ENCODE data around the gene PTBP3. TPM values are rescaled to one million over a fixed set of nuclear protein-coding genes. Genes with fewer than 3 reads are reported as not detected.

PTBP3 gene
- total RNA-seq, 2 experiments from 2014 or later = 98.9 to 176 TPM

- POLR2A ChIA-PET = no interaction called here
- DNase-seq (no peak), ATAC-seq (no peak)
- intact Hi-C loops (cut with DNase I, micrococcal nuclease) = no loop called here
- Mint-ChIP-seq H3K27ac (no peak overlapping the region), H3K9me3 (ENCODE audit: low read depth) (no peaks in the 10 kb centered on the region), H3K27me3 (no peaks in the 10 kb centered on the region), H3K4me1 (peaks cover 5% of the 10 kb centered on the region), H3K36me3 (ENCODE audit: low read depth) (peaks cover 37% of the 10 kb centered on the region), H3K4me3 (no peak overlapping the region)
- CTCF ChIA-PET = interaction anchor here (1.0 kb wide), 1 partner anchor 18 kb away, joined by 3 read pairs; no protein-coding TSS in a partner anchor
Observed at GRCh38 chr9:112242147-112242804, 91.1 kb downstream of the PTBP3 start.

GRCh38 chr9:112241491-112241890, 91.9 kb downstream of the PTBP3 start:
- POLR2A ChIA-PET = no interaction called here
- ATAC-seq (no peak), DNase-seq (no peak)
- H3K36me3 Mint-ChIP-seq (ENCODE audit: low read depth) = peaks cover 33% of the 10 kb centered on the region
- H3K27me3 Mint-ChIP-seq = no peaks in the 10 kb centered on the region
- intact Hi-C loops (cut with DNase I, micrococcal nuclease) = no loop called here
- CTCF ChIA-PET = interaction anchor here (0.7 kb wide), 1 partner anchor 27 kb away, joined by 3 read pairs; no protein-coding TSS in a partner anchor
- no peaks in the 10 kb centered on the region for H3K9me3 Mint-ChIP-seq (ENCODE audit: low read depth)
- H3K27ac Mint-ChIP-seq = no peak overlapping the region
- no peak overlapping the region for H3K4me3 Mint-ChIP-seq
- H3K4me1 Mint-ChIP-seq = peaks cover 5% of the 10 kb centered on the region

- Mint-ChIP-seq H3K9me3 (ENCODE audit: low read depth) (no peaks in the 10 kb centered on the region), H3K36me3 (ENCODE audit: low read depth) (peaks cover 23% of the 10 kb centered on the region), H3K4me1 (peaks cover 5% of the 10 kb centered on the region), H3K4me3 (no peak overlapping the region), H3K27ac (no peak overlapping the region), H3K27me3 (no peaks in the 10 kb centered on the region)
- POLR2A ChIA-PET = no interaction called here
- DNase-seq (no peak), ATAC-seq (no peak)
- CTCF ChIA-PET = no interaction called here
- intact Hi-C loops (cut with DNase I, micrococcal nuclease) = no loop called here
Observed at GRCh38 chr9:112239708-112240107, 93.7 kb downstream of the PTBP3 start.

GRCh38 chr9:112239284-112239683, 94.1 kb downstream of the PTBP3 start:
- ChIA-PET CTCF (no interaction called here), POLR2A (no interaction called here)
- Mint-ChIP-seq H3K4me3 (no peak overlapping the region), H3K9me3 (ENCODE audit: low read depth) (no peaks in the 10 kb centered on the region), H3K36me3 (ENCODE audit: low read depth) (peaks cover 23% of the 10 kb centered on the region), H3K27ac (no peak overlapping the region), H3K27me3 (no peaks in the 10 kb centered on the region), H3K4me1 (peaks cover 5% of the 10 kb centered on the region)
- ATAC-seq (no peak), DNase-seq (no peak)
- intact Hi-C loops (cut with DNase I, micrococcal nuclease) = no loop called here

DNA sequence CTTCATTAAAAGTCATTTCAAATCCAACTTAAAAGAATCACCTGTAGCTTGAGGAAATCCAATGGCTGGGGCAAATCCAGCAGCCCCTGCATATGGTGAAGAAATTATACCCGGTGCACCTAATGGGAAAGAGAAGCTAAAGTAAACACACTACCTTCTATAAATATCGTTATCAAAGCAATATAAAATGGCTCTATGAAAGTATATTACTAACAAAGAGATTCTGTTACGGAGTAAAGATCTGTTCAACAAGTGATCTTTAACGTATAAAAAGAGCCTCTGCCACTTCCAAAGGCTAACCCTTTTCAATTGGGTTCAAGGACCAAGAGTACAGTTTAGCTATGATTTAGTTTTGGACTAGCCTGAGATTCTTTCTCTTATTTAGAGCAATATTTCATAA, 98.6 kb downstream of the PTBP3 start:
- Mint-ChIP-seq H3K27ac (no peak overlapping the region), H3K9me3 (ENCODE audit: low read depth) (no peaks in the 10 kb centered on the region), H3K4me3 (no peak overlapping the region), H3K36me3 (ENCODE audit: low read depth) (peaks cover 28% of the 10 kb centered on the region), H3K27me3 (no peaks in the 10 kb centered on the region), H3K4me1 (peaks cover 7% of the 10 kb centered on the region)
- CTCF ChIA-PET = interaction anchor here (1.3 to 1.9 kb wide), 2 partner anchors 8 to 9 kb away, joined by 5 to 6 read pairs; no protein-coding TSS in a partner anchor
- no peak for DNase-seq
- POLR2A ChIA-PET = no interaction called here
- intact Hi-C loops (cut with DNase I, micrococcal nuclease) = no loop called here
- ATAC-seq = no peak

DNA sequence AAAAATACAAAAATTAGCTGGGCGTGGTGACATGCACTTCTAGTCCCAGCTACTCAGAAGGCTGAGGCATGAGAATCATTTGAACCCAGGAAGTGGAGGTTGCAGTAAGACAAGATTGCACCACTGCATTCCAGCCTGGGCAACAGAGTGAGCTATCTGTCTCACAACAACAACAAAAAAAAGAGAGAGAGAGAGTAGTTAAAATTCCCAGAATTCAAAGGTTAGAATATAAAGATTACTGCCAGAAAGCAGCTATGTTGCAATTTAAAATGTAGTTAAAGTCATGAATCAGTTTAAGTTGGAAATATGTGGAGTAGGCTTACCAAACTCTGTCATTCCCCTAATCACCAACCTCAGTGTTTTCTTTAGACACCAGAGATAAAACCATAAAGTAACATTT, 99.7 kb downstream of the PTBP3 start:
- no peak for DNase-seq
- H3K4me1 Mint-ChIP-seq = peaks cover 7% of the 10 kb centered on the region
- no peak overlapping the region for H3K4me3 Mint-ChIP-seq
- H3K9me3 Mint-ChIP-seq (ENCODE audit: low read depth) = no peaks in the 10 kb centered on the region
- intact Hi-C loops (cut with DNase I, micrococcal nuclease) = no loop called here
- H3K36me3 Mint-ChIP-seq (ENCODE audit: low read depth) = peaks cover 26% of the 10 kb centered on the region
- CTCF ChIA-PET = no interaction called here
- no peak overlapping the region for H3K27ac Mint-ChIP-seq
- no peak for ATAC-seq
- no peaks in the 10 kb centered on the region for H3K27me3 Mint-ChIP-seq
- POLR2A ChIA-PET = no interaction called here

DNA sequence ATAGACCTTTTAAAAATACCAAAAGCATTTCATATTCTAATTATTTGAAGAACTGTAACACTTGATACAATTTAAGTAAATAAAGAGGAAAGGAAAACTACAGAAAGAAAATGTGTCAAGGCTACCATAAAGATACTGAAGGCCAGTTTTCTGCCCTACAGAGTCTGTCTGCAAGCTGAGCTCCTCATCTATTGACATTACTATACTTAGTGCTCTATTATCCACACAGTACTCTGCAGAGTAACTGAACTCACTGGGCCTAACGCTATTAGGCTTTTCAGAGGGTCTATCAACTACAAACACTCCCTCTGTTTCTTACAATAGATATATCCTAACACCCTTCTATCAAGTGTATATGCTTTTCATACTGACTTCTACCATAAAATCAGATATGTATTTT, 101.2 kb downstream of the PTBP3 start:
- intact Hi-C loops (cut with DNase I, micrococcal nuclease) = no loop called here
- Mint-ChIP-seq H3K4me1 (peaks cover 3% of the 10 kb centered on the region), H3K27ac (no peak overlapping the region), H3K27me3 (no peaks in the 10 kb centered on the region), H3K36me3 (ENCODE audit: low read depth) (peaks cover 28% of the 10 kb centered on the region), H3K4me3 (no peak overlapping the region), H3K9me3 (ENCODE audit: low read depth) (no peaks in the 10 kb centered on the region)
- DNase-seq (no peak), ATAC-seq (no peak)
- ChIA-PET POLR2A (no interaction called here), CTCF (interaction anchor here (1.0 kb wide), 1 partner anchor 17 kb away, joined by 4 read pairs; no protein-coding TSS in a partner anchor)

DNA sequence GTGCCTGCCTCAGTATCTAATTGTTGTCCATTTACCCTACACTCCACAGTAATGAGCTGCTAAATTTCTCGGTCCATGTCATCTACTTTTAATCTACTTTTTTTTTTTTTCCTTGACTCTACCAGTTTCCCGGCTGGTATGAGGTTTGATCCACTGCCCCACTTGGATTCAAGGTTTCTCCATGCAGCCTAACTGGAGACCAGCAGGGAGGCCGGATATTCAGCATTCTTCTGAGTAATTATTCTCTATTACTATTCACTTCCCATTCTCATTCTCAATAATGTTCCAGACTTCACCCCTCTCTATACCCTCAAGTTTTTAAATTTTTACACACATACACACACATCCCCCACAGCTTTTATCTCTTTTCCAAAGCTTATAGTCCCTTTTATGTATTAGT, 107.3 kb downstream of the PTBP3 start:
- Mint-ChIP-seq H3K27me3 (no peaks in the 10 kb centered on the region), H3K9me3 (ENCODE audit: low read depth) (no peaks in the 10 kb centered on the region), H3K4me3 (no peak overlapping the region), H3K36me3 (ENCODE audit: low read depth) (peaks cover 48% of the 10 kb centered on the region), H3K4me1 (peaks cover 9% of the 10 kb centered on the region), H3K27ac (no peak overlapping the region)
- POLR2A ChIA-PET = no interaction called here
- DNase-seq (no peak), ATAC-seq (no peak)
- intact Hi-C loops (cut with DNase I, micrococcal nuclease) = no loop called here
- CTCF ChIA-PET = interaction anchor here (0.9 to 1.5 kb wide), 3 partner anchors 9 to 133 kb away, joined by 3 to 6 read pairs (median 4); no protein-coding TSS in a partner anchor

DNA sequence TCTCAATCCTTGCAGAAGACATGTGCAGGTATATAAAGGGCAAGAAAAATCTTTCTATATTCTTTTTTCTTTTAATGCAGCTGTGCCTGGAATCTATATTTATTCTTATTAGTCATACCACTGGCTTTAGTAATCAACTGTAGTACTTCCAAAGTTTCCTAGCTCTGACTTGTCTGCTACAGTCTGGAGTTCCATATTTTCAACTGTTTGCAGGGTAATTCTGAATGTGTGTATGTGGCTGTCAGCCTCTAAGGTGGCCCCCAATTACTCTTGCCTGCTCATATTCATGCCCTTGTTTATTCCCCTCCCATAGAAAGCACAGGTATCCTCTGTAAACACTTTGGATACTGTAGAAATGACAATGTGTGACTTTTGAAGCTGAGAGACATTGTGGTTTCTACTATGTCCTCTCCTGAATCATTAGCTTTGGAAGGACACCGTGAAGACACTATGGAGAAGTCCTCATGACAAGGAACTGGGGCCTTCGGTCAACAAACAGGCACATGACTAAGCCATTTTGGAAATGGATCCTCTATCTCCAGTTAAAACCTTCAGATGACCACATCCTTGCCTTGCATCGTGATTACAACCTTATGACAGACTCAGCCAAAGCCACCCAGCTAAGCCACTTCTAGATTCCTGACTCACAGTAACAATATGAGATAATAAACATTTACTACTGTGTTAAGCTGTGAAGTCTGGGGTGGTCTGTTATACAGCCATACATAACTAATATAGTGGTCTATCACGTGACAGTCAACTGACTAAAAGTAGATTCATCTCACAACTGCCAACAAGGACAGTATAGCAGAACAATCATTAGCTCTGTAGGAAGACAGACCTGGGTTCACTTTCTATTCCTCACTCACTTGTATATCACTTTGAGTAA, 108.8 kb downstream of the PTBP3 start:
- DNase-seq (no peak), ATAC-seq (peak; percentile 74)
- no peak overlapping the region for H3K27ac Mint-ChIP-seq
- POLR2A ChIA-PET = no interaction called here
- H3K27me3 Mint-ChIP-seq = no peaks in the 10 kb centered on the region
- no peak overlapping the region for H3K4me3 Mint-ChIP-seq
- no peaks in the 10 kb centered on the region for H3K9me3 Mint-ChIP-seq (ENCODE audit: low read depth)
- peaks cover 12% of the 10 kb centered on the region for H3K4me1 Mint-ChIP-seq
- intact Hi-C loops (cut with DNase I, micrococcal nuclease) = no loop called here
- peaks cover 43% of the 10 kb centered on the region for H3K36me3 Mint-ChIP-seq (ENCODE audit: low read depth)
- CTCF ChIA-PET = interaction anchor here (0.5 to 1.1 kb wide), 10 partner anchors 9 to 978 kb away, joined by 3 to 4 read pairs (median 3); no protein-coding TSS in a partner anchor

- ChIA-PET POLR2A (no interaction called here), CTCF (interaction anchor here (0.7 to 1.0 kb wide), 2 partner anchors 19 to 127 kb away, joined by 3 to 4 read pairs; no protein-coding TSS in a partner anchor)
- Mint-ChIP-seq H3K36me3 (ENCODE audit: low read depth) (peaks cover 37% of the 10 kb centered on the region), H3K27me3 (no peaks in the 10 kb centered on the region), H3K9me3 (ENCODE audit: low read depth) (no peaks in the 10 kb centered on the region), H3K4me1 (peaks cover 32% of the 10 kb centered on the region), H3K4me3 (no peak overlapping the region), H3K27ac (peak overlapping the region; percentile 64)
- intact Hi-C loops (cut with DNase I, micrococcal nuclease) = loop anchor here (2.0 kb wide), 2 partner anchors 114 to 116 kb away; partner anchors contain the start of gene PTBP3 (in 1 of the 2)
- ATAC-seq (peak; percentile 95), DNase-seq (peak; percentile 18)
Observed at GRCh38 chr9:112218908-112219307, 114.5 kb downstream of the PTBP3 start.

- CTCF ChIA-PET = interaction anchor here (0.7 kb wide), 1 partner anchor 19 kb away, joined by 3 read pairs; no protein-coding TSS in a partner anchor
- intact Hi-C loops (cut with DNase I, micrococcal nuclease) = no loop called here
- no peak overlapping the region for H3K27ac Mint-ChIP-seq
Observed at GRCh38 chr9:112212926-112213325, 120.5 kb downstream of the PTBP3 start.

More at GRCh38 chr9:112212926-112213325, 120.5 kb downstream of the PTBP3 start:
- Mint-ChIP-seq H3K9me3 (ENCODE audit: low read depth) (peaks cover 8% of the 10 kb centered on the region), H3K36me3 (ENCODE audit: low read depth) (peaks cover 61% of the 10 kb centered on the region), H3K4me1 (peaks cover 9% of the 10 kb centered on the region), H3K27me3 (no peaks in the 10 kb centered on the region), H3K4me3 (no peak overlapping the region)
- ATAC-seq (no peak), DNase-seq (no peak)
- POLR2A ChIA-PET = no interaction called here

All from activated CD4-positive, alpha-beta T cell treated with anti-CD3 and anti-CD28 coated beads for 36 hours (primary cell).